ENCODE measurements around the gene RAB15. TPM values are rescaled to one million over a fixed set of nuclear protein-coding genes. Genes with fewer than 3 reads are reported as not detected.

The RAB15 gene
- total and polyA plus RNA-seq, 9 of the 15 experiments (the other 6 are each of a cell fraction or from before 2014, with no cell fraction given): 0.09 to 0.30 (median 0.16) TPM; not detected in 2

- TF ChIP-seq ZBTB40 (IDR thresholded peaks at IDR 0.05): no peak
- TF ChIP-seq ZBTB40 (CRISPR knock-in tag; IDR thresholded peaks at IDR 0.05): no peak
- TF ChIP-seq KAT2B (IDR thresholded peaks at IDR 0.05; ENCODE audit: low read depth, low read length): no peak
- TF ChIP-seq ZNF165 (CRISPR knock-in tag; IDR thresholded peaks at IDR 0.05; ENCODE audit: borderline replicate concordance): no peak
- no peak for TF ChIP-seq SPI1 (IDR thresholded peaks at IDR 0.05; ENCODE audit: borderline replicate concordance, low read depth, low read length)
- no peak for TF ChIP-seq FOXM1 (IDR thresholded peaks at IDR 0.05; ENCODE audit: low read depth)
- no peak for TF ChIP-seq FOXM1 (CRISPR knock-in tag; IDR thresholded peaks at IDR 0.05; ENCODE audit: low read depth)
- no peak for TF ChIP-seq PRMT5 (CRISPR knock-in tag; IDR thresholded peaks at IDR 0.05)
- TF ChIP-seq, protein P1, sequence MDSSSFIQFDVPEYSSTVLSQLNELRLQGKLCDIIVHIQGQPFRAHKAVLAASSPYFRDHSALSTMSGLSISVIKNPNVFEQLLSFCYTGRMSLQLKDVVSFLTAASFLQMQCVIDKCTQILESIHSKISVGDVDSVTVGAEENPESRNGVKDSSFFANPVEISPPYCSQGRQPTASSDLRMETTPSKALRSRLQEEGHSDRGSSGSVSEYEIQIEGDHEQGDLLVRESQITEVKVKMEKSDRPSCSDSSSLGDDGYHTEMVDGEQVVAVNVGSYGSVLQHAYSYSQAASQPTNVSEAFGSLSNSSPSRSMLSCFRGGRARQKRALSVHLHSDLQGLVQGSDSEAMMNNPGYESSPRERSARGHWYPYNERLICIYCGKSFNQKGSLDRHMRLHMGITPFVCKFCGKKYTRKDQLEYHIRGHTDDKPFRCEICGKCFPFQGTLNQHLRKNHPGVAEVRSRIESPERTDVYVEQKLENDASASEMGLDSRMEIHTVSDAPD (CRISPR knock-in tag; IDR thresholded peaks at IDR 0.05): no peak
- no peak for TF ChIP-seq HSF4 (CRISPR knock-in tag; IDR thresholded peaks at IDR 0.05; ENCODE audit: borderline replicate concordance)
- no peak for TF ChIP-seq RBM17 (IDR thresholded peaks at IDR 0.05; ENCODE audit: borderline replicate concordance, low read depth, low read length)
- no peak for TF ChIP-seq PTBP1 (IDR thresholded peaks at IDR 0.05; ENCODE audit: low read depth, low read length)
- TF ChIP-seq RBBP5 (IDR thresholded peaks at IDR 0.05; ENCODE audit: borderline replicate concordance, insufficient read depth, low read length, poor library complexity, severe bottlenecking): no peak
- TF ChIP-seq ESRRA (IDR thresholded peaks at IDR 0.05; ENCODE audit: borderline replicate concordance, low read depth): no peak
- no peak for TF ChIP-seq NR2C2 (CRISPR knock-in tag; IDR thresholded peaks at IDR 0.05)
- TF ChIP-seq NR2C2 (tag; IDR thresholded peaks at IDR 0.05): peak; percentile 24; the same call in 1 of the 2 replicates
- TF ChIP-seq ZNF511 (CRISPR knock-in tag; IDR thresholded peaks at IDR 0.05): no peak
- TF ChIP-seq HEY1 (CRISPR knock-in tag; IDR thresholded peaks at IDR 0.05; ENCODE audit: borderline replicate concordance): no peak
- no peak for TF ChIP-seq SMAD1 (IDR thresholded peaks at IDR 0.05; ENCODE audit: low read depth, low read length, partially characterized antibody)
Measured at GRCh38 chr14:64998455-64998931, 26.4 kb upstream of the RAB15 start (continued).
